ENCODE data around the gene CXorf66. TPM values are rescaled to one million over a fixed set of nuclear protein-coding genes. Genes with fewer than 3 reads are reported as not detected.

The CXorf66 gene
- total and polyA plus RNA-seq, 2 of the 4 experiments (the other 2 are of a cell fraction), result not detected

DNA sequence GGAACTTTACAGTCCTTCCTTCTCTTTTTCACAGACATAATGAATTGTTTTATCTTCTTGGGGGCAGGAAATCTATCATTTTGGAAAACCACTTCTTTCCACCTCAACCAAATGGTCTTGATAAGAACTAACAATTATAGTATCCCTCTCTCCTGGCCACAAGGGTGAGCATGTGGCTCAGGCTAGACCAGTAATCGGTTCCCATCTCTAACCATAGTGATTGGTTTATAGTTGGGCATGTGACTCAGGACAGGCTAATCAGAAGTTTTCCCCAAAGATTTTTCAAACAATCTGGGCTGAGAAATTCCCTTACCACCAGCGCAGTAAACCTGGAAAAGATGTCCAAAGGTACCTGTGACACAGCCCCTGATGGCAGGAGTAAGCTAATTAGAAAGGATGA, 4.0 kb upstream of the CXorf66 start:
- no peak overlapping the region for H2BK5ac ChIP-seq (ENCODE audit: low read depth, low read length, poor library complexity, severe bottlenecking)
- H3K79me1 ChIP-seq (ENCODE audit: low read depth in 1 of 2, low read length in 2 of 2), result no peaks in the 10 kb centered on the region
- H4K91ac ChIP-seq (ENCODE audit: insufficient read depth, low read depth, low read length), result no peak overlapping the region
- no peak overlapping the region for H4K5ac ChIP-seq (ENCODE audit: low read depth, low read length)
- CTCF ChIA-PET, result no interaction called here
- H2AFZ ChIP-seq (replicated peaks; ENCODE audit: low read length, poor library complexity), result no peak overlapping the region
- intact Hi-C loops (cut with micrococcal nuclease), result no loop called here
- H3K4me3 ChIP-seq (ENCODE audit: insufficient read depth, low read depth, low read length), result no peak overlapping the region
- in situ Hi-C loops (cut with MboI; ENCODE audit: low sequenced_read_pairs), result no loop called here
- H2BK15ac ChIP-seq (ENCODE audit: low read depth, low read length), result no peak overlapping the region
- no TSS peak for BruUV-seq (replicated peaks)
- H3K9ac ChIP-seq (ENCODE audit: low read depth, low read length), result no peak overlapping the region
- TF ChIP-seq MAFK (IDR thresholded peaks at IDR 0.05; ENCODE audit: low read depth, low read length) (no peak), RAD21 (IDR thresholded peaks at IDR 0.05; ENCODE audit: low read length) (no peak), SMC3 (IDR thresholded peaks at IDR 0.05; ENCODE audit: low read depth, low read length) (no peak), ELK1 (IDR thresholded peaks at IDR 0.05; ENCODE audit: borderline replicate concordance, low read depth, low read length) (no peak), MAZ (IDR thresholded peaks at IDR 0.05; ENCODE audit: borderline replicate concordance, low read depth, low read length) (no peak), MXI1 (IDR thresholded peaks at IDR 0.05; ENCODE audit: borderline replicate concordance, low read depth, low read length) (no peak), CHD1 (IDR thresholded peaks at IDR 0.05; ENCODE audit: low read depth, low read length) (no peak), POLR2A (IDR thresholded peaks at IDR 0.05; ENCODE audit: low read depth, low read length) (no peak), RFX5 (IDR thresholded peaks at IDR 0.05; ENCODE audit: low read depth, low read length) (no peak), NFE2L2 (IDR thresholded peaks at IDR 0.05; ENCODE audit: low read depth, low read length) (no peak), CEBPB (IDR thresholded peaks at IDR 0.05; ENCODE audit: low read depth, low read length) (no peak), USF2 (IDR thresholded peaks at IDR 0.05; ENCODE audit: low read depth, low read length) (no peak), RCOR1 (IDR thresholded peaks at IDR 0.05; ENCODE audit: insufficient replicate concordance, low read length) (no peak), CTCF (conservative IDR thresholded peaks at IDR 0.05; ENCODE audit: low read depth, low read length) (no peak)
- dilution Hi-C loops (cut with HindIII; ENCODE audit: low sequenced_read_pairs, unreplicated experiment), result no loop called here
- no peak overlapping the region for H3K18ac ChIP-seq (ENCODE audit: low read depth, low read length)
- no peak for DNase-seq
- no peaks in the 10 kb centered on the region; the same call in 1 of the 2 replicates for H3K27me3 ChIP-seq (ENCODE audit: control insufficient read depth, insufficient read depth, low read length)
- no peak overlapping the region for H3K56ac ChIP-seq (ENCODE audit: extremely low read depth, insufficient read depth, low read length)
- no peak overlapping the region for H2BK20ac ChIP-seq (ENCODE audit: low read depth, low read length)
- no peaks in the 10 kb centered on the region for H3K36me3 ChIP-seq (ENCODE audit: control insufficient read depth, insufficient read depth, low read length)
- H2AK9ac ChIP-seq (replicated peaks; ENCODE audit: low read depth, low read length, poor library complexity), result no peak overlapping the region
- no CpG with 5 or more reads among the region's 2 CpGs for WGBS, 2 experiments (ENCODE audit: extremely low coverage in 2 of 2, insufficient read length in 1 of 2)
- no peak overlapping the region for H3K4ac ChIP-seq (ENCODE audit: low read depth, low read length)
- H3K23ac ChIP-seq (ENCODE audit: low read depth, low read length), result no peak overlapping the region
- H3K14ac ChIP-seq (replicated peaks; ENCODE audit: low read depth, low read length), result no peak overlapping the region
- H4K20me1 ChIP-seq (ENCODE audit: insufficient read depth, low read length), result no peaks in the 10 kb centered on the region
- POLR2A ChIA-PET (ENCODE audit: unreplicated experiment), result no interaction called here
- H3K4me1 ChIP-seq (ENCODE audit: control insufficient read depth, insufficient read depth, low read length), result no peaks in the 10 kb centered on the region
- H3K27ac ChIP-seq (ENCODE audit: insufficient read depth, low read length), result no peak overlapping the region
- no peaks in the 10 kb centered on the region for H3K9me1 ChIP-seq (ENCODE audit: insufficient read depth, low read length)
- H3K4me2 ChIP-seq (ENCODE audit: low read depth, low read length), result no peak overlapping the region
- no peak for ATAC-seq (ENCODE audit: low read depth)
- no peak overlapping the region for H2AK5ac ChIP-seq (ENCODE audit: low read depth, low read length)
- no peak overlapping the region for H4K8ac ChIP-seq (ENCODE audit: low read depth in 2 of 2, low read length in 2 of 2)
- no peak overlapping the region for H2BK120ac ChIP-seq (ENCODE audit: low read depth, low read length)
- H3K9me3 ChIP-seq (ENCODE audit: control insufficient read depth, insufficient read depth, low read length), result no peaks in the 10 kb centered on the region

Data from IMR-90 (cell line).